Activated T-helper 17 cell treated with anti-CD3 and anti-CD28 coated beads, Interleukin-2, amount 50 U/mL, for 72 hours (primary cell): ENCODE data around the gene PHF21B. TPM values are rescaled to one million over a fixed set of nuclear protein-coding genes. Genes with fewer than 3 reads are reported as not detected.
"Not testable (repeated sequence)": the region's sequence is repeated elsewhere in the genome, so short reads cannot be mapped to it uniquely, and the experiment has no call there.

Experiments
- ATAC-seq: fragments of 150-1000 bp; cut with Tn5 transposase; replicated peaks from 2 replicates; pipeline ENCODE4 v1.10.0; 2021; ENCODE audit warnings: mild to moderate bottlenecking, moderate library complexity
- H3K27ac Mint-ChIP-seq: one replicate; pipeline ENCODE4 v1.8.0; 2022; ENCODE audit warnings: mixed read lengths
- H3K27me3 Mint-ChIP-seq: one replicate; pipeline ENCODE4 v1.8.0; 2022; ENCODE audit warnings: mixed read lengths
- H3K36me3 Mint-ChIP-seq: one replicate; pipeline ENCODE4 v1.8.0; 2022; ENCODE audit warnings: low read depth, mild to moderate bottlenecking, mixed read lengths
- H3K4me1 Mint-ChIP-seq: one replicate; pipeline ENCODE4 v1.8.0; 2022; ENCODE audit warnings: mixed read lengths
- H3K4me3 Mint-ChIP-seq: one replicate; pipeline ENCODE4 v1.8.0; 2022; ENCODE audit warnings: mild to moderate bottlenecking, mixed read lengths
- H3K9me3 Mint-ChIP-seq: one replicate; pipeline ENCODE4 v1.8.0; 2022; ENCODE audit warnings: mixed read lengths
- total RNA-seq, 2 donors: library from RNA; stranded (reverse); gene quantifications; one replicate each; pipeline ENCODE4 v1.2.3, GENCODE V29; 2022

PHF21B gene
- total RNA-seq, result not detected

GRCh38 chr22:45009606-45010531, at the start of gene PHF21B:
PHF21B (minus strand) TSS chr22:45010005; CDS start chr22:45009549, 456 bp downstream.
- H3K4me1 Mint-ChIP-seq, result peaks cover 7% of the 10 kb centered on the region
- H3K36me3 Mint-ChIP-seq, result peaks cover 10% of the 10 kb centered on the region
- ATAC-seq, result no peak
- peak within 1 kb of the TSS; percentile 84 for H3K4me3 Mint-ChIP-seq
- no peak within 1 kb of the TSS for H3K27ac Mint-ChIP-seq
- no peaks in the 10 kb centered on the region for H3K9me3 Mint-ChIP-seq
- peaks cover 56% of the 10 kb centered on the region for H3K27me3 Mint-ChIP-seq

GRCh38 chr22:45059296-45059695, 49.5 kb upstream of the PHF21B start:
- peaks cover 15% of the 10 kb centered on the region for H3K27me3 Mint-ChIP-seq
- no peaks in the 10 kb centered on the region for H3K4me1 Mint-ChIP-seq
- no peaks in the 10 kb centered on the region for H3K9me3 Mint-ChIP-seq
- no peak for ATAC-seq
- H3K4me3 Mint-ChIP-seq, result no peak overlapping the region
- no peak overlapping the region for H3K27ac Mint-ChIP-seq
- no peaks in the 10 kb centered on the region for H3K36me3 Mint-ChIP-seq

- Mint-ChIP-seq H3K9me3 (no peaks in the 10 kb centered on the region), H3K4me3 (no peak overlapping the region), H3K27me3 (peaks cover 10% of the 10 kb centered on the region), H3K4me1 (no peaks in the 10 kb centered on the region), H3K36me3 (no peaks in the 10 kb centered on the region), H3K27ac (no peak overlapping the region)
- ATAC-seq, result no peak
Measured at GRCh38 chr22:45058622-45058912, 48.8 kb upstream of the PHF21B start.

- no peak overlapping the region for H3K4me3 Mint-ChIP-seq
- no peaks in the 10 kb centered on the region for H3K9me3 Mint-ChIP-seq
- H3K4me1 Mint-ChIP-seq, result no peaks in the 10 kb centered on the region
- H3K27ac Mint-ChIP-seq, result no peak overlapping the region
- no peak for ATAC-seq
- no peaks in the 10 kb centered on the region for H3K36me3 Mint-ChIP-seq
- H3K27me3 Mint-ChIP-seq, result peaks cover 25% of the 10 kb centered on the region
Measured at GRCh38 chr22:45055936-45056335, 46.1 kb upstream of the PHF21B start.

DNA sequence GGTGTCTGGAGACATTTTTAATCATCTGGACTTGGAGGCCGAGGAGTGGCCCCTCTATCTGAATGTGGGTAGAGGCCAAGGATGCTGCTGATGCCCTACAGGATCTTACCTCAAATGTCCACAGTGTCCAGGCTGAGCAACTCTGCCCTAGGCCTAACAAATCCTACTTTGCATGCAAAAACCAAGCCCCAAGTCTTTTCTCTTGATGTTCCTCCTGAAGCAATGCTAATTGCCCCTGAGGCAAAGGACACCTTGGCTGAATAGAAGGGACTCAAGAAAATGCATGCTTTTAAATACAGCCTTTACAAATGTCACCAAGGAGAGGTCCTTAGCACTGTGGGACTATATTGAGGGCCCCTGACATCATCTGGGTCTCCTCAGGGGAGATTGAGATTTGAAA, 43.8 kb upstream of the PHF21B start:
- Mint-ChIP-seq H3K27me3 (peaks cover 41% of the 10 kb centered on the region), H3K36me3 (no peaks in the 10 kb centered on the region), H3K27ac (no peak overlapping the region), H3K9me3 (no peaks in the 10 kb centered on the region), H3K4me1 (no peaks in the 10 kb centered on the region), H3K4me3 (no peak overlapping the region)
- ATAC-seq, result no peak

DNA sequence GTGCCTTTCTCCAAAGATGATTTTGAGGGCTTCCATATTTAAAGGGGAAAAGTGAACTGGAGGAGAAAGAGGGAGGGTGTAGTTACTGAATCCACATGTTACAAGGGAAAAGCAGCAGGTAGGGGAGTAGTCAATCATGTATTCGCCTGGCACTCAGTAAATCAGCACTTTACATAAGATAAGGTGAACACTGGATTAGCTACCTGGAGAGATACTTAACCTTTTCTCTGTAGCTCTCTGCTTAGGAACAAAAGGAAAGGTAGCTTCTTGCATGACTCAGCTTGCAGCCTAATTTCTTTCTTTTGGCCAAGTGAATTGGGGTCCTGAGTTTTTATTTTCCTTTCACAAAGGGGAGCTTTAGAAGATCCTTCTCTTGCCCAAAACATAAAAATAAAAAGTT, 43.3 kb upstream of the PHF21B start:
- H3K4me3 Mint-ChIP-seq, result no peak overlapping the region
- no peaks in the 10 kb centered on the region for H3K4me1 Mint-ChIP-seq
- no peaks in the 10 kb centered on the region for H3K36me3 Mint-ChIP-seq
- peaks cover 43% of the 10 kb centered on the region for H3K27me3 Mint-ChIP-seq
- H3K27ac Mint-ChIP-seq, result no peak overlapping the region
- H3K9me3 Mint-ChIP-seq, result no peaks in the 10 kb centered on the region
- ATAC-seq, result no peak

GRCh38 chr22:45052665-45053064, 42.9 kb upstream of the PHF21B start:
- H3K4me1 Mint-ChIP-seq, H3K4me3 Mint-ChIP-seq, H3K9me3 Mint-ChIP-seq, H3K27ac Mint-ChIP-seq, H3K36me3 Mint-ChIP-seq, ATAC-seq: not testable (repeated sequence)
- H3K27me3 Mint-ChIP-seq, result peaks cover 43% of the 10 kb centered on the region

GRCh38 chr22:45051946-45052345, 42.1 kb upstream of the PHF21B start:
- Mint-ChIP-seq H3K27ac (no peak overlapping the region), H3K9me3 (no peaks in the 10 kb centered on the region), H3K4me1 (no peaks in the 10 kb centered on the region), H3K27me3 (peaks cover 44% of the 10 kb centered on the region), H3K36me3 (no peaks in the 10 kb centered on the region), H3K4me3 (no peak overlapping the region)
- ATAC-seq, result no peak

DNA sequence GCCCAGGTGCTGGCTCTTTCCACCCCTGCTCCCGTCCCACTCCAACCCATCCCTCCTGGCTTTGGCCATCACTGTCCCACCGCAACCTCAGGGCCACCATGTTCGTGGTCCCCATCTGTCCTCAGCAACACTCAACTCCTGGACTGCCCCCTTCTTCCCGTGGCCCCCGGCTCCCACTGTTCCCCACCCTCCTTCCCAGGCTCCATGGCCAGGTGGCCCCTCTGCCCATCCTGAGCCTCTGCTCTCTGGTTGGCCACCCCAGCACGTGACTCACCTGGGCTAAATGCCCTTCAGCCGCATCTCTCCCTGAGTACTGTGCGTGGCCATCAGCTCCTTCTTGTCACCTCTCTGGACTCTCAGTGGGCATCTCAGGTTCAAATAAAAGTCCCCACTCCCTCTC, 41.6 kb upstream of the PHF21B start:
- no peak for ATAC-seq
- Mint-ChIP-seq H3K4me1 (no peaks in the 10 kb centered on the region), H3K27me3 (peaks cover 47% of the 10 kb centered on the region), H3K9me3 (no peaks in the 10 kb centered on the region), H3K27ac (no peak overlapping the region), H3K36me3 (no peaks in the 10 kb centered on the region), H3K4me3 (no peak overlapping the region)

- Mint-ChIP-seq H3K9me3 (no peaks in the 10 kb centered on the region), H3K4me3 (no peak overlapping the region)
Measured at GRCh38 chr22:45047260-45047659, 37.5 kb upstream of the PHF21B start.

DNA sequence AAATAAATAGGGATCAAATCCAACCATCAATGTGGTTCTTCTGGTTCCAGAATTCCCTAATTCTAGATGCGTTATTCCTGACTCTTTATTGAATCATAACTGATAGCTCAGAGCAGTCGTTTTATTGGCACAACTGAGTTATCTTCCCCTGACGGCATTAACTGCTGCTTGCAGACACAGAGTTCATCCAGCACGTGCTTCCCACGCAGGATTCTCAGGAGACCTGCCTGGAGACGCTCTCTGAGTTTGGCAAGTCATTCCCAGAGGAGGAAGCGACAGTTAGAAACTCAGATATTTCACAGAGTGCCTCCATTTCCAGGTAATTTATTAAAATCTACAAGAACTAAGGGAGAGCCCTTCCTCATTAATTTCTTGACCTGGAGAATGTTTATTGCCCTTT, 35.4 kb upstream of the PHF21B start:
- H3K4me3 Mint-ChIP-seq, result no peak overlapping the region
- H3K27me3 Mint-ChIP-seq, result peaks cover 37% of the 10 kb centered on the region
- no peaks in the 10 kb centered on the region for H3K9me3 Mint-ChIP-seq
- no peaks in the 10 kb centered on the region for H3K4me1 Mint-ChIP-seq
- H3K27ac Mint-ChIP-seq, result no peak overlapping the region
- H3K36me3 Mint-ChIP-seq, result no peaks in the 10 kb centered on the region
- no peak for ATAC-seq

More at GRCh38 chr22:45047260-45047659, 37.5 kb upstream of the PHF21B start:
- Mint-ChIP-seq H3K4me1 (no peaks in the 10 kb centered on the region), H3K27ac (no peak overlapping the region), H3K36me3 (no peaks in the 10 kb centered on the region), H3K27me3 (peaks cover 50% of the 10 kb centered on the region)
- ATAC-seq, result no peak

- Mint-ChIP-seq H3K27ac (no peak overlapping the region), H3K27me3 (peaks cover 34% of the 10 kb centered on the region), H3K9me3 (no peaks in the 10 kb centered on the region), H3K36me3 (no peaks in the 10 kb centered on the region), H3K4me1 (no peaks in the 10 kb centered on the region), H3K4me3 (no peak overlapping the region)
- no peak for ATAC-seq
Measured at GRCh38 chr22:45042263-45042662, 32.5 kb upstream of the PHF21B start.

DNA sequence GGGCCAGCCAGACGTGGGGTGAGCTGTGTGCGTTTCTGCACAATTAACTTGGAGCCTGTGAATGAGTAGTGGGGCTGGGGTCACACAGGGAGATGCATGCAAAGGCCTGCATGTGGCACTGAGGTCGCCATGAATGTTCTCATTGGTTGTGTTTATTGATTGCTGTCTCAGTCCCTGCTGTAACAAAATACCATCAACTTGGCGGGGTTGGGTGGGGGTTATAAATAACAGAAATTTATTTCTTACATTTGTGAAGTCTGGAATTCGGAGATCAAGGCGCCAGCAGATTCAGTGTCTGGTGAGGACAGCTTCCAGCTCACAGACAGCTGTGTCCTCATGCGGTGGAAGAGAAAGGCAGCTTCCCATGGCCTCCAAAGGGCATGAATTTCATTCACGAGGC, 29.3 kb upstream of the PHF21B start:
- H3K4me1 Mint-ChIP-seq, result no peaks in the 10 kb centered on the region
- H3K36me3 Mint-ChIP-seq, result no peaks in the 10 kb centered on the region
- H3K27ac Mint-ChIP-seq, result no peak overlapping the region
- H3K9me3 Mint-ChIP-seq, result no peaks in the 10 kb centered on the region
- H3K4me3 Mint-ChIP-seq, result no peak overlapping the region
- ATAC-seq, result no peak
- peaks cover 26% of the 10 kb centered on the region for H3K27me3 Mint-ChIP-seq

DNA sequence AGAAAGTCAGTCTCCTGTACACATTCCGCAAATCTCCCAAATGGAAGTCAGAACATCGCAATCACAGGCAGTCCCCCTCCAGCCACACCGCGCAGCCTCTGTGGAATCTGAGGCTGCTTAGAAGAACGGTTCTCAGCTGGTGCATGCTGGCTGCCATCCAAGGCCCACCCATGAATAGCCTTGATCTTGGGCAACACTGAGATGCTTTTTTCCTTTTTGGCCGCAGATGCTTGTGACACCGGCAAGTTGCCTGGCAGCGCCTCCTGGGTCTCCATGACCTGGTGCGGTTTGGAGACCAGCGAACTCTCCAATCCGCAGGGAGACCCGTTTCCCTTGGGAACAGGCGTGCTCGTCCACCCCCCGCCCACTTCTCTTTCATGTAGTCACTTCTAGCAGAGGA, 26.3 kb upstream of the PHF21B start:
- Mint-ChIP-seq H3K27me3 (peaks cover 21% of the 10 kb centered on the region), H3K4me1 (no peaks in the 10 kb centered on the region), H3K9me3 (no peaks in the 10 kb centered on the region), H3K4me3 (no peak overlapping the region), H3K36me3 (no peaks in the 10 kb centered on the region), H3K27ac (no peak overlapping the region)
- no peak for ATAC-seq

GRCh38 chr22:45034821-45035220, 25.0 kb upstream of the PHF21B start:
- H3K27ac Mint-ChIP-seq, result no peak overlapping the region

More at GRCh38 chr22:45034821-45035220, 25.0 kb upstream of the PHF21B start:
- Mint-ChIP-seq H3K4me3 (no peak overlapping the region), H3K4me1 (no peaks in the 10 kb centered on the region), H3K9me3 (no peaks in the 10 kb centered on the region), H3K27me3 (peaks cover 15% of the 10 kb centered on the region), H3K36me3 (no peaks in the 10 kb centered on the region)
- ATAC-seq, result no peak
